Heart left ventricle (tissue), 16 donors: ENCODE data around the gene PLA2G4F. TPM values are rescaled to one million over a fixed set of nuclear protein-coding genes. Genes with fewer than 3 reads are reported as not detected.

Experiments used
- ATAC-seq, 4 donors: fragments of 200-7000 bp; cut with Tn5 transposase; one replicate each; pipeline ENCODE4 v1.9.1; 2020 to 2022; ENCODE audit warnings: moderate library complexity in 4 of 4, mild to moderate bottlenecking in 3 of 4, moderate number of reproducible peaks in 1 of 4
- DNase-seq, 5 donors: peaks; one replicate each; pipeline ENCODE4 v3.0.0-alpha.2; 2020
- H3K27ac ChIP-seq, 12 donors: fragments of 200-600 bp; sonication (generic) in 4 of 12; one replicate each; pipeline versions ENCODE4 v1.5.0 to v1.8.0; 2016 to 2022; ENCODE audit warnings: mild to moderate bottlenecking in 2 of 12
- H3K27me3 ChIP-seq, 9 donors: fragments of 200-600 bp; sonication (generic) in 2 of 9; one replicate each; pipeline versions ENCODE4 v1.5.1 to v1.8.0; 2016 to 2022; ENCODE audit warnings: mild to moderate bottlenecking in 3 of 9
- H3K36me3 ChIP-seq, 9 donors: fragments of 200-600 bp; sonication (generic) in 2 of 9; one replicate each; pipeline versions ENCODE4 v1.5.0 to v1.8.0; 2018 to 2022; ENCODE audit warnings: mild to moderate bottlenecking in 2 of 9
- H3K4me1 ChIP-seq, 12 donors: fragments of 200-600 bp; sonication (generic) in 4 of 12; one replicate each; pipeline versions ENCODE4 v1.5.0 to v1.8.0; 2016 to 2022; ENCODE audit warnings: mild to moderate bottlenecking in 3 of 12
- H3K4me3 ChIP-seq, 12 donors: fragments of 200-600 bp; sonication (generic) in 4 of 12; one replicate each; pipeline versions ENCODE4 v1.5.0 to v1.8.0; 2017 to 2022; ENCODE audit warnings: mild to moderate bottlenecking in 9 of 12, moderate library complexity in 4 of 12
- H3K9me3 ChIP-seq, 12 donors: fragments of 200-600 bp; sonication (generic) in 4 of 12; one replicate each; pipeline versions ENCODE4 v1.5.0 to v1.8.0; 2016 to 2022; ENCODE audit warnings: mild to moderate bottlenecking in 1 of 12
- POLR2A ChIP-seq, 2 donors: fragments of 450-650 bp; IDR thresholded peaks; one replicate each; pipeline ENCODE4 v1.6.1; 2017; ENCODE audit warnings: antibody characterized with exemption in 2 of 2, mild to moderate bottlenecking in 2 of 2, moderate library complexity in 2 of 2
- WGBS, 4 donors: extraction: QIAGEN DNeasy Blood & Tissue Kit in 2 of 4; methylation state at CpG; one replicate each; pipeline versions ENCODE4 v1.1.5 to v1.1.7; 2013 to 2018; 5-methylcytosine and 5-hydroxymethylcytosine counted together
- intact Hi-C, 10 donors: fragments of 100-400 bp; cut with DNase I; formaldehyde crosslinking; loops; one replicate each; pipeline versions ENCODE4 v1.11.1 to v1.14.2; 2022
- polyA plus RNA-seq, 2 donors: library from polyadenylated mRNA; stranded (reverse); fragments of 200-250 nt; gene quantifications; one replicate each; pipeline ENCODE4 v1.2.3, GENCODE V29; 2013
- total RNA-seq, 9 donors: library from RNA; depleted of rRNA in 2 of 9; stranded (reverse); fragments of >200 nt in 2 of 9; fragmentation: NEBNext Ultra II Directional in 3 of 9; extraction: Animal tissue kit (Norgen Biotek cat#: 25700) in 3 of 9; gene quantifications; one replicate each; pipeline versions ENCODE4 v1.1.0 to v1.2.4, GENCODE V29; 2016 to 2023
- TF ChIP-seq, protein P1 (sequence below), 12 donors: fragments of 200-600 bp; sonication (generic) in 4 of 12; IDR thresholded peaks; one replicate each; pipeline versions ENCODE4 v1.5.0 to v1.8.0; 2018 to 2022; ENCODE audit warnings: antibody characterized with exemption in 12 of 12, mild to moderate bottlenecking in 5 of 12
- donor health status: ischemic (EF 13 %, LVEDD 7.1; RV severe dilation, severe dysfunction).
- donor health status: healthy with polysubstance abuse.
- donor health status: DM: no; HTN: yes; CAD: no.
- donor health status: DM: no; HTN: no; CAD: no.
- donor health status: ischemic (EF 25% LVEDD 6.9; RV normal size, moderate dysfunction).
- donor health status: ischemic (EF 25% LVEDD 5.7; RV mildly dilated, moderate dysfunction).
- donor health status: healthy.
- donor health status: DM: yes; HTN: yes; CAD: no.
- donor health status: ischemic (EF 35%, LVEDD 5.7; RV mildly dilated, moderate dysfunction).
- donor health status: nonischemic (EF 11% LVEDD 7.7; RV severe dilation, severe dysfunction).
- donor health status: DM: yes; HTN: yes; CAD: no.
- donor health status: PGD.
- donor health status: ischemic (EF 29% LVEDD 5.4; RV normal size, mild dysfunction).
- donor health status: nonischemic (EF 23%, LVEDD 6.1; RV moderate dilation, normal function).

PLA2G4F gene
- total and polyA plus RNA-seq, 11 donors, result 0.09 to 9.0 (median 1.4) TPM

DNA sequence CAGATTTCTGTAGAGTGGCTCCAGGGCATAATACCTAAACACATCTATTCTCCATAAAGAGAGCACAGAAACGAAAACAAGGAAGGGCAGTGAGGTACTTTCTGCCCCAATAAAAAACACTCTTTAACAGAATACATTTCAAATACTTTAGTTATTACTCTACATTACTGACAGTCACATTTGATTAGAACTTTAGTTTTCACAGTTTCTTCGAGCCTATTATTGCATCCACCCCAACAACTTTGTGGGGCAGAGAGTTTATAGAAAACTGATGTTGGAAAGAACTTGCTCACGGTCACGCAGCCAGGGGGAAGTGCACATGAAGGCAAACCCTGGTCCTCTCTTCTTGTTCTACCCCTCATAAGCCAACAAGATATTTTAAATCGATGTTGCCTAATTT lies 42.7 kb upstream of the PLA2G4F start:
- 82 to 97% (median 95%) methylated on average over 5 of the region's 5 CpGs for WGBS, 4 donors
- no peaks in the 10 kb centered on the region for H3K27me3 ChIP-seq
- TF ChIP-seq, protein P1, sequence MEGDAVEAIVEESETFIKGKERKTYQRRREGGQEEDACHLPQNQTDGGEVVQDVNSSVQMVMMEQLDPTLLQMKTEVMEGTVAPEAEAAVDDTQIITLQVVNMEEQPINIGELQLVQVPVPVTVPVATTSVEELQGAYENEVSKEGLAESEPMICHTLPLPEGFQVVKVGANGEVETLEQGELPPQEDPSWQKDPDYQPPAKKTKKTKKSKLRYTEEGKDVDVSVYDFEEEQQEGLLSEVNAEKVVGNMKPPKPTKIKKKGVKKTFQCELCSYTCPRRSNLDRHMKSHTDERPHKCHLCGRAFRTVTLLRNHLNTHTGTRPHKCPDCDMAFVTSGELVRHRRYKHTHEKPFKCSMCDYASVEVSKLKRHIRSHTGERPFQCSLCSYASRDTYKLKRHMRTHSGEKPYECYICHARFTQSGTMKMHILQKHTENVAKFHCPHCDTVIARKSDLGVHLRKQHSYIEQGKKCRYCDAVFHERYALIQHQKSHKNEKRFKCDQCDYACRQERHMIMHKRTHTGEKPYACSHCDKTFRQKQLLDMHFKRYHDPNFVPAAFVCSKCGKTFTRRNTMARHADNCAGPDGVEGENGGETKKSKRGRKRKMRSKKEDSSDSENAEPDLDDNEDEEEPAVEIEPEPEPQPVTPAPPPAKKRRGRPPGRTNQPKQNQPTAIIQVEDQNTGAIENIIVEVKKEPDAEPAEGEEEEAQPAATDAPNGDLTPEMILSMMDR (IDR thresholded peaks at IDR 0.05), result no peak
- TF ChIP-seq POLR2A (IDR thresholded peaks at IDR 0.05), result no peak
- ATAC-seq (no peak), DNase-seq (no peak)
- peaks cover 0 to 49% (median 27%) of the 10 kb centered on the region in 9 donors for H3K36me3 ChIP-seq
- peaks cover 0 to 5% (median 0%) of the 10 kb centered on the region in 12 donors for H3K9me3 ChIP-seq
- H3K27ac ChIP-seq, result no peak overlapping the region
- no peak overlapping the region for H3K4me3 ChIP-seq
- peaks cover 0 to 3% (median 0%) of the 10 kb centered on the region in 12 donors for H3K4me1 ChIP-seq
- intact Hi-C loops, result no loop called here

DNA sequence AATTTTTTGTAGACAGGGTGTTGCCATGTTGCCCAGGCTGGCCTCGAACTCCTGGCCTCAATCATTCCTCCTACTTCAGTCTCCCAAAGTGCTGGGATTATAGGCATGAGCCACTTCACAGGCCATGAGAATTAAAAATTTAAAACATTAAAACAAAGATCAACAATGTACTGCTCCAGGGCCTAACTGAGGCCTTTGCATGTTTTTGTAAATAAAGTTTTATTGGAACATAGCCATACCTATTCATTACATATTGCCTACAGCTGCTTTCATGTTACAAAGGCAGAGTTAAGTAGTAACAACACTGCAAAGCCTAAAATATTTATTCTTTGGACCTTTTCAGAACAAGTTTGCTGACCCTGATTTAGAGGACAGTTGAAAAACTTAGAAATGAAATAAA lies 42.1 kb upstream of the PLA2G4F start:
- TF ChIP-seq, protein P1 (IDR thresholded peaks at IDR 0.05), result no peak
- no peak for TF ChIP-seq POLR2A (IDR thresholded peaks at IDR 0.05)
- WGBS, 4 donors, result 86 to 100% (median 96%) methylated on average over 1 of the region's 1 CpG
- no peaks in the 10 kb centered on the region for H3K27me3 ChIP-seq
- ATAC-seq (no peak), DNase-seq (no peak)
- no peak overlapping the region for H3K4me3 ChIP-seq
- H3K27ac ChIP-seq, result no peak overlapping the region
- intact Hi-C loops, result no loop called here
- H3K9me3 ChIP-seq, result peaks cover 0 to 5% (median 0%) of the 10 kb centered on the region in 12 donors
- peaks cover 0 to 3% (median 0%) of the 10 kb centered on the region in 12 donors for H3K4me1 ChIP-seq
- H3K36me3 ChIP-seq, result peaks cover 0 to 52% (median 27%) of the 10 kb centered on the region in 9 donors

DNA sequence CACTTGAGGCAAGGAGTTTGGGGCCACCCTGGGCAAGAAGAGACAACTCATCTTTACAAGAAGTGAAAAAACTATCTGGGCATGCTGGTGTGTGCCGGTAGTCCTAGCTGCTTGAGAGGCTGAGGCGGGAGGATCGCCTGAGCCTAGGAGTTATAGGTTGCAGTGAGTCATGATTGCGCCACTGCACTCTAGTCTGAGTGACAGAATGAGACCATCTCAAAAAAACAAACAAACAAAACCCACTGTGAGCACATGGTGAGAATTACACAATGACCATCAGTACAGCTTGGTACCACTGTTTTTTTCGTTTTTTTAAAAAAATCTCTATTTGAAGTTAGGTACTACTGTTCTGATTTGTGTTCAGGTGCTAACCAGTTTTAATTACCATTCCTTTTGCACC lies 38.1 kb upstream of the PLA2G4F start:
- 94 to 96% (median 95%) methylated on average over 5 of the region's 5 CpGs for WGBS, 4 donors
- DNase-seq (no peak), ATAC-seq (no peak)
- Histone ChIP-seq H3K36me3 (peaks cover 0 to 60% (median 54%) of the 10 kb centered on the region in 9 donors), H3K4me1 (peaks cover 0 to 5% (median 0%) of the 10 kb centered on the region in 12 donors), H3K27me3 (no peaks in the 10 kb centered on the region), H3K4me3 (no peak overlapping the region), H3K9me3 (peaks cover 0 to 5% (median 0%) of the 10 kb centered on the region in 12 donors), H3K27ac (no peak overlapping the region)
- TF ChIP-seq, protein P1 (IDR thresholded peaks at IDR 0.05), result no peak
- TF ChIP-seq POLR2A (IDR thresholded peaks at IDR 0.05), result no peak
- intact Hi-C loops, result no loop called here

DNA sequence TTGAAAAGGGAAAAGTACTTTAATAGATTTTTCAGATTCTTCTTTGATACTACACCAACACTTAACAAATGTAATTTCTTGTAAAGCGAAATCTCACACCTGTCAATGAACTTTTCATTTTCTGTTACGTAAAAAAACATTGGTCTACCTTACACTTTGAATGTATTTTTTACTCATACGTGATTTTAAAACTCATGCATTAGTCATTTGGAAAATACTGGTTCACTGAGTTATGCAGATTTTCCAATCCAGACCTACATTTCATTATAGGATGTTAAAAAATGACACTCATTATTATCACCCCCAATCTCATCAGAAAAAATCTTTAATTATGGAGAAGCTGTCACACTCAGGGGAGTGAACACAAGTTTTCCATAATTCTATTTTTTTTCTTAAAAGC lies 36.9 kb upstream of the PLA2G4F start:
- Histone ChIP-seq H3K36me3 (peaks cover 0 to 60% (median 55%) of the 10 kb centered on the region in 9 donors), H3K27me3 (no peaks in the 10 kb centered on the region), H3K27ac (no peak overlapping the region), H3K4me1 (peaks cover 0 to 5% (median 0%) of the 10 kb centered on the region in 12 donors), H3K4me3 (no peak overlapping the region), H3K9me3 (peaks cover 0 to 5% (median 0%) of the 10 kb centered on the region in 12 donors)
- TF ChIP-seq, protein P1 (IDR thresholded peaks at IDR 0.05), result no peak
- no peak for DNase-seq
- intact Hi-C loops, result no loop called here
- no peak for ATAC-seq
- WGBS, 4 donors, result 94 to 97% (median 95%) methylated on average over 3 of the region's 3 CpGs
